Activated naive CD8-positive, alpha-beta T cell treated with anti-CD3 and anti-CD28 coated beads, Interleukin-2, amount 10 ng/mL, durations not matched to agents 7 days and 5 days (primary cell): Measurements from ENCODE around the gene JOSD2. TPM values are rescaled to one million over a fixed set of nuclear protein-coding genes. Genes with fewer than 3 reads are reported as not detected.

ENCODE experiments used
- ATAC-seq: fragments of 150-1000 bp; cut with Tn5 transposase; one replicate; pipeline ENCODE4 v1.10.0; 2021; ENCODE audit warnings: low read depth, moderate library complexity
- POLR2A ChIA-PET: fragments of 350-600 bp; sonication (Branson Sonifier 250); formaldehyde crosslinking; loops from one replicate; lab custom pipeline; 2021; ENCODE audit warnings: antibody characterized with exemption; lab: Charles Lee
- DNase-seq: peaks from one replicate; pipeline ENCODE4 v3.0.0; 2021
- H3K27ac Mint-ChIP-seq: one replicate; pipeline ENCODE4 v1.8.0; 2022; ENCODE audit warnings: mild to moderate bottlenecking, mixed read lengths
- H3K27me3 Mint-ChIP-seq: one replicate; pipeline ENCODE4 v1.8.0; 2022; ENCODE audit warnings: mild to moderate bottlenecking, moderate library complexity, mixed read lengths
- H3K36me3 Mint-ChIP-seq: one replicate; pipeline ENCODE4 v1.8.0; 2021; ENCODE audit warnings: mild to moderate bottlenecking, mixed read lengths
- H3K4me1 Mint-ChIP-seq: one replicate; pipeline ENCODE4 v1.8.0; 2021; ENCODE audit warnings: mixed read lengths
- H3K4me3 Mint-ChIP-seq: one replicate; pipeline ENCODE4 v1.8.0; 2022; ENCODE audit warnings: mild to moderate bottlenecking, moderate library complexity, mixed read lengths
- H3K9me3 Mint-ChIP-seq: one replicate; pipeline ENCODE4 v1.8.0; 2021; ENCODE audit warnings: mixed read lengths
- total RNA-seq, 2 experiments: library from RNA; stranded (reverse); gene quantifications; one replicate each; pipeline ENCODE4 v1.2.3, GENCODE V29; 2021

The JOSD2 gene
- total RNA-seq, 2 experiments from 2014 or later, result 31.5 to 37.3 TPM

- POLR2A ChIA-PET, result interaction anchor here (1.3 kb wide), 1 partner anchor 47 kb away, joined by 4 read pairs; the partner anchor contains the start of gene JOSD2
- no peak for ATAC-seq
- Mint-ChIP-seq H3K27ac (no peak overlapping the region), H3K36me3 (no peaks in the 10 kb centered on the region), H3K4me1 (peaks cover 11% of the 10 kb centered on the region), H3K27me3 (peaks cover 8% of the 10 kb centered on the region), H3K4me3 (no peak overlapping the region), H3K9me3 (no peaks in the 10 kb centered on the region)
- no peak for DNase-seq
Measured at GRCh38 chr19:50464348-50464747, 46.6 kb downstream of the JOSD2 start.

DNA sequence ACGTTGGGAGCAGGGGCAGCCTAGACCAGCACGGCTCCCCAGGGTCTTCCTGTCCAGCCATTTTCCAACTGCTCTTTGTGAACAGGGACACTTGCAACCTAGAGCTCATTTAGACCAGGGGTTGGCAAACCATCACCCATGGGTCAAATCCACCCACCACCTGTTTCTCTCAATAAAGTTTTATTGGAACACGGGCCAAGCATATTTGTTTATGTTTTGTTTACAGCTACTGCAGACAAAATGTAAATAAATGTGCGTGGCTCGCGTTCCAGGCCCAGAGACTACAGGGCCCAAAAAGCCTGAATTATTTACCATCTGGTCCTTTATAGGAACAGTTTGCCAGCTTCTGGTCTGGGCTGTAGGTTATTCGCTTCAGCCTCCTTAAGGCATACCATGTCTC lies 48.0 kb downstream of the JOSD2 start:
- H3K4me3 Mint-ChIP-seq, result no peak overlapping the region
- H3K9me3 Mint-ChIP-seq, result no peaks in the 10 kb centered on the region
- H3K27ac Mint-ChIP-seq, result no peak overlapping the region
- H3K4me1 Mint-ChIP-seq, result peaks cover 9% of the 10 kb centered on the region
- peaks cover 8% of the 10 kb centered on the region for H3K27me3 Mint-ChIP-seq
- POLR2A ChIA-PET, result interaction anchor here (2.9 kb wide), 1 partner anchor 106 kb away, joined by 10 read pairs; no protein-coding TSS in a partner anchor
- ATAC-seq, result no peak
- no peak for DNase-seq
- H3K36me3 Mint-ChIP-seq, result no peaks in the 10 kb centered on the region

- POLR2A ChIA-PET, result interaction anchor here (1.0 to 2.9 kb wide), 2 partner anchors 77 to 104 kb away, joined by 5 to 10 read pairs; partner anchors contain the start of gene POLD1
- Mint-ChIP-seq H3K9me3 (no peaks in the 10 kb centered on the region), H3K36me3 (no peaks in the 10 kb centered on the region), H3K4me1 (peaks cover 9% of the 10 kb centered on the region), H3K4me3 (no peak overlapping the region), H3K27ac (no peak overlapping the region), H3K27me3 (peaks cover 6% of the 10 kb centered on the region)
- DNase-seq (peak; percentile 70), ATAC-seq (peak; percentile 77)
Measured at GRCh38 chr19:50461066-50461875, 49.7 kb downstream of the JOSD2 start.

GRCh38 chr19:50460161-50460765 lies 50.7 kb downstream of the JOSD2 start:
- no peak for DNase-seq
- ATAC-seq, result peak; percentile 35
- peaks cover 9% of the 10 kb centered on the region for H3K4me1 Mint-ChIP-seq
- POLR2A ChIA-PET, result interaction anchor here (1.0 to 2.9 kb wide), 2 partner anchors 76 to 103 kb away, joined by 5 to 10 read pairs; partner anchors contain the start of gene POLD1
- no peaks in the 10 kb centered on the region for H3K9me3 Mint-ChIP-seq
- no peak overlapping the region for H3K4me3 Mint-ChIP-seq
- H3K27ac Mint-ChIP-seq, result no peak overlapping the region
- no peaks in the 10 kb centered on the region for H3K36me3 Mint-ChIP-seq
- H3K27me3 Mint-ChIP-seq, result peaks cover 6% of the 10 kb centered on the region

GRCh38 chr19:50459638-50460037 lies 51.4 kb downstream of the JOSD2 start:
- Mint-ChIP-seq H3K36me3 (no peaks in the 10 kb centered on the region), H3K27ac (peak overlapping the region; percentile 11), H3K4me1 (peaks cover 9% of the 10 kb centered on the region), H3K27me3 (peaks cover 8% of the 10 kb centered on the region), H3K9me3 (no peaks in the 10 kb centered on the region), H3K4me3 (no peak overlapping the region)
- DNase-seq, result no peak
- POLR2A ChIA-PET, result no interaction called here
- ATAC-seq, result no peak

DNA sequence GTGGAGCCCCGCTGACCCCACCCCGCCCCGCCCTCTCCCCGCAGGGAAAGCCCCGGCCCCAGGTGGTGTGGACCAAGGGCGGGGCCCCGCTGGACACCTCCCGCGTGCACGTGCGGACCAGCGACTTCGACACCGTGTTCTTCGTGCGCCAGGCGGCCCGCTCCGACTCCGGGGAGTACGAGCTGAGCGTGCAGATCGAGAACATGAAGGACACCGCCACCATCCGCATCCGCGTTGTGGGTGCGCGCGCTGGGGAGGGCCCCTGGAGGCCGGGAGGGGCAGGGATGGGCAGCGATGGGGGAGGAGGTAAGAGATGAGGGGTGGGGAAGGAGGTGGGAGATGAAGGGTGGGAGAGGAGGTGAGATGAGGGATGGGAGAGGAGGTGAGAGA lies 51.9 kb downstream of the JOSD2 start:
- H3K36me3 Mint-ChIP-seq, result no peaks in the 10 kb centered on the region
- peaks cover 9% of the 10 kb centered on the region for H3K4me1 Mint-ChIP-seq
- no peak overlapping the region for H3K27ac Mint-ChIP-seq
- no peaks in the 10 kb centered on the region for H3K9me3 Mint-ChIP-seq
- ATAC-seq, result no peak
- POLR2A ChIA-PET, result no interaction called here
- peaks cover 8% of the 10 kb centered on the region for H3K27me3 Mint-ChIP-seq
- H3K4me3 Mint-ChIP-seq, result no peak overlapping the region
- no peak for DNase-seq

DNA sequence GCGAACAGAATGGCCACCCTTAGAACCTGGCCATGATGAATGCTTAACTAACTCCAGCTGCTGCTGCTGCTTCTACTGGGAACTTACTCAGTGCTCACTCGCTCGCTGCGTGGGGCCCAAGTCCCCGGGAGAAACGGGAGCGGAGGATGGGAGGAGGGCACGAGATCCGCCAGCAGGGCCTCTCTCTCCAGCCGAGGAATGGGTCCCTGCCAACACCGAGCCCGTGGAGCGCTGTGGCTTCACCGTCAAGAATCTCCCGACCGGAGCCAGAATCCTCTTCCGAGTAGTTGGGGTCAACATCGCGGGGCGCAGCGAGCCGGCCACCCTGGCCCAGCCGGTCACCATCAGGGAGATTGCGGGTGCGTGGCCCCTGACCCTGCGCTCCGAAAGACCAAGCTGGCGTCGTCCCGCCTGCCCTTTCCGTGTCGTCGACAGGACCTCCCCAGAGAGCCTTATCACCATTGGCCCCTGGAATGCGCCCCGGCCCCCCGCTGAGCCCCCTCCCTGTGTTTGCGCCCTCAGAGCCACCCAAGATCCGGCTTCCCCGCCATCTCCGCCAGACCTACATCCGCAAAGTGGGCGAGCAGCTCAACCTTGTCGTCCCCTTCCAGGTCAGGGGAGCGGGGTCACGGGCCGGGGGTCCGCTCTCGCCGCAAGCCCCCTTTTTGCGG lies 52.5 kb downstream of the JOSD2 start:
- Mint-ChIP-seq H3K4me1 (peaks cover 9% of the 10 kb centered on the region), H3K27ac (no peak overlapping the region), H3K9me3 (no peaks in the 10 kb centered on the region), H3K36me3 (no peaks in the 10 kb centered on the region), H3K27me3 (peaks cover 8% of the 10 kb centered on the region), H3K4me3 (no peak overlapping the region)
- DNase-seq (no peak), ATAC-seq (no peak)
- POLR2A ChIA-PET, result no interaction called here

DNA sequence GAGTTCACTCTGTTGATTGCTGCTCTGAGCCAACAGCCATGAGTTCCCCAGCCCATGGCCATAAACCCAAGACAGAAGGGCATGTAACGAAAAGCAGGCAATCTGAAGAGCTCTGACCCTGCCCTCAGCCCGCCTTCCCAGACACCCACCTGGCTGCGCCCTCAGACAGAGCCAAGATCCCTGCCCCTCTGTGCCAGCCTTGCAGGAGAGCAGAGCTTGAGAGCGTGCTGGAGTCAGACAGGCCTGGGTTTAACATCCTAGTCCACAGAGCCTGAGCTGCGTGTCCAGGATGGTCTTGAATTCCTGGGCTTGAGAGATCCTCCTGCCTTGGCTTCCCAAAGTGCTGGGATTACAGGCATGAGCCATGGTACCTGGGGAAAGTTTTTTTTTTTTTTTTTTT lies 53.7 kb downstream of the JOSD2 start:
- H3K4me3 Mint-ChIP-seq, result no peak overlapping the region
- H3K4me1 Mint-ChIP-seq, result peaks cover 9% of the 10 kb centered on the region
- DNase-seq (no peak), ATAC-seq (no peak)
- no peaks in the 10 kb centered on the region for H3K9me3 Mint-ChIP-seq
- no peaks in the 10 kb centered on the region for H3K36me3 Mint-ChIP-seq
- POLR2A ChIA-PET, result no interaction called here
- H3K27me3 Mint-ChIP-seq, result peaks cover 8% of the 10 kb centered on the region
- H3K27ac Mint-ChIP-seq, result no peak overlapping the region

Other genes with a start within 250 kb of the JOSD2 start
- gene KCNC3, start 181.8 kb downstream of the JOSD2 start, total RNA-seq, result 1 to 10 TPM; 1.1 to 1.4 TPM
- 1 to 10 TPM; 4.8 to 5.4 TPM for gene NAPSA, start 145.6 kb downstream of the JOSD2 start, total RNA-seq
- 10 to 100 TPM; 81.6 to 82.8 TPM for gene NR1H2, start 134.7 kb downstream of the JOSD2 start, total RNA-seq
- 100 to 1,000 TPM; 131 to 143 TPM for gene POLD1, start 126.8 kb downstream of the JOSD2 start, total RNA-seq
- gene SPIB, start 92.3 kb downstream of the JOSD2 start, total RNA-seq, result under 1 TPM in 1 of 2 experiments, not detected in 1; 0.42 TPM
- gene MYBPC2, start 78.3 kb downstream of the JOSD2 start, total RNA-seq, result under 1 TPM in 1 of 2 experiments, not detected in 1; 0.14 TPM
- gene EMC10, start 34.7 kb downstream of the JOSD2 start, total RNA-seq, result 10 to 100 TPM; 56.0 to 60.7 TPM
- gene GARIN5A, start 34.3 kb downstream of the JOSD2 start, total RNA-seq, result under 1 TPM; 0.50 to 0.57 TPM
- gene ASPDH, start 2.7 kb upstream of the JOSD2 start, total RNA-seq, result not detected
- gene LRRC4B, start 57.2 kb upstream of the JOSD2 start, total RNA-seq, result not detected
- gene SYT3, start 128.7 kb upstream of the JOSD2 start, total RNA-seq, result under 1 TPM; 0.17 TPM
- 1 to 10 TPM in 1 of 2 experiments, under 1 TPM in 1; 0.75 to 2.0 TPM for gene C19orf81, start 138.3 kb upstream of the JOSD2 start, total RNA-seq
- not detected for gene SHANK1, start 208.6 kb upstream of the JOSD2 start, total RNA-seq
- 1 to 10 TPM; 2.4 to 2.7 TPM for gene CLEC11A, start 212.2 kb upstream of the JOSD2 start, total RNA-seq